ENCODE measurements around the gene APOL5. TPM values are rescaled to one million over a fixed set of nuclear protein-coding genes. Genes with fewer than 3 reads are reported as not detected.

Gene APOL5
- total RNA-seq, 1 donor from 2014 or later: not detected

GRCh38 chr22:35732116-35732515 lies 14.4 kb downstream of the APOL5 start:
- TF ChIP-seq CTCF (IDR thresholded peaks at IDR 0.05; ENCODE audit: unreplicated experiment): no peak
- H3K4me1 Mint-ChIP-seq: no peaks in the 10 kb centered on the region
- H3K27me3 Mint-ChIP-seq (ENCODE audit: low read depth): peaks cover 13% of the 10 kb centered on the region
- no peak overlapping the region for H3K4me3 Mint-ChIP-seq
- H3K9me3 Mint-ChIP-seq: peaks cover 7% of the 10 kb centered on the region
- DNase-seq (ENCODE audit: low spot score in 2 of 2, unreplicated experiment in 2 of 2): no peak
- no peak overlapping the region for H3K27ac Mint-ChIP-seq
- peaks cover 16% of the 10 kb centered on the region for H3K36me3 Mint-ChIP-seq

DNA sequence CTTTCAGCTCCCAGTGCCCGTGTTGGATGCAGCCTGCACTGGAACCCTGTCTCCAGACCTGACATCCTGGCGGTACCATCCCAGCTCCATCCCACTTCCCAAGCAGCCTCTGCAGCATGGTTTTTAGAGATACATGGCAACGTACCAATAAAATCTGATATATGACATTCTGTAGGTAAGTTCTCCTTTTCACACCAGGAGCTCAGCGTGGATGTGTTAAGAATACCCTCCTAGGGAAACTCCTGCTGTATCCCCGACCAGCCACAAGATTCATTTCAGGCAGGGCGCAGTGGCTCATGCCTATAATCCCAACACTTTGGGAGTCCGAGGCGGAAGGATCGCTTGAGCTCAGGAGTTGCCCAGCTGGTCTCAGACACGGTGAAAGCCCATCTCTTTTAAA lies 15.4 kb downstream of the APOL5 start:
- DNase-seq (ENCODE audit: low spot score in 2 of 2, unreplicated experiment in 2 of 2): no peak

GRCh38 chr22:35733791-35734516 lies 16.3 kb downstream of the APOL5 start:
- H3K4me1 Mint-ChIP-seq: no peaks in the 10 kb centered on the region
- DNase-seq (ENCODE audit: low spot score in 2 of 2, unreplicated experiment in 2 of 2): no peak
- peaks cover 30% of the 10 kb centered on the region for H3K36me3 Mint-ChIP-seq
- H3K4me3 Mint-ChIP-seq: no peak overlapping the region
- H3K9me3 Mint-ChIP-seq: peaks cover 7% of the 10 kb centered on the region
- peaks cover 9% of the 10 kb centered on the region for H3K27me3 Mint-ChIP-seq (ENCODE audit: low read depth)
- H3K27ac Mint-ChIP-seq: no peak overlapping the region
- TF ChIP-seq CTCF (IDR thresholded peaks at IDR 0.05; ENCODE audit: unreplicated experiment): no peak

More for the DNA sequence above, 15.4 kb downstream of the APOL5 start:
- TF ChIP-seq CTCF (IDR thresholded peaks at IDR 0.05; ENCODE audit: unreplicated experiment): no peak
- peaks cover 7% of the 10 kb centered on the region for H3K9me3 Mint-ChIP-seq
- no peak overlapping the region for H3K27ac Mint-ChIP-seq
- H3K4me3 Mint-ChIP-seq: no peak overlapping the region
- no peaks in the 10 kb centered on the region for H3K4me1 Mint-ChIP-seq
- peaks cover 9% of the 10 kb centered on the region for H3K27me3 Mint-ChIP-seq (ENCODE audit: low read depth)
- peaks cover 22% of the 10 kb centered on the region for H3K36me3 Mint-ChIP-seq

DNA sequence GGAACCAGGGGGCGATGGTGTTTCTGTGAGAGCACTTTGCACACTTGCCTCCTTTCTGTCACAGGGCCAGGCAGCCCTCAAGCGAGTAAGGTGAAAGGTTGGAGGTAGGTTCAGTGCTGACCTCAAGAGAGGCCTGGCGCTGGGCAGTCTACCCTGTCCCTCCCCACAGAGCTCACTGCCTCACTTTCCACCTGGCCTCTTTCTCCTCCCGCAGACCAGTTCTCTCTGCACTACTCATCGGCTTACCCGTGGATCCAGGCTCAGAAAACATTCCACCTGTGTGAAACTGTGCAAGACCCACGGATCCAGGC lies 16.8 kb downstream of the APOL5 start:
- H3K4me3 Mint-ChIP-seq: no peak overlapping the region
- no peak overlapping the region for H3K27ac Mint-ChIP-seq
- H3K4me1 Mint-ChIP-seq: no peaks in the 10 kb centered on the region
- peaks cover 9% of the 10 kb centered on the region for H3K27me3 Mint-ChIP-seq (ENCODE audit: low read depth)
- H3K9me3 Mint-ChIP-seq: peaks cover 7% of the 10 kb centered on the region
- TF ChIP-seq CTCF (IDR thresholded peaks at IDR 0.05; ENCODE audit: unreplicated experiment): no peak
- H3K36me3 Mint-ChIP-seq: peaks cover 31% of the 10 kb centered on the region
- no peak for DNase-seq (ENCODE audit: low spot score in 2 of 2, unreplicated experiment in 2 of 2)

DNA sequence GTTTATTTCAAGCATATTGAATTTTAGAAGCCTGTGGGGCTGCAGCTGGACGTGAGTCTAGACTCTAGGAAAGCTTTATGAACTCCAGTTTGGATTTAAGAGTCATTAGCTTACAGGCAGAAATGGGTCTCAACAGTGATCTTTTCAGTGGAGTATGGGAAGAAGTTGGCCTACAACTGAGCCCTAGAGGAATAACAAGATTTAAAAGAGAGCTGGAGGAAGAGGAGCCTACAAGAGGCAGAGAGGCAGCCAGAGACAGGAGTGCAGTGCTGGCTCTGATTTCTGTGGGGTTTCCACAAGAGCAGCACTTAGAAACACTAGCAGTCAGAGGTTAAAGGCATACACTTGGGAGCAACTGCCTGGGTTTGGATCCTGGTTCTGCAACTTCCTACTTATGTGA lies 17.9 kb downstream of the APOL5 start:
- peaks cover 9% of the 10 kb centered on the region for H3K27me3 Mint-ChIP-seq (ENCODE audit: low read depth)
- peaks cover 35% of the 10 kb centered on the region for H3K36me3 Mint-ChIP-seq
- peak overlapping the region; percentile 22 for H3K27ac Mint-ChIP-seq
- peaks cover under 1% of the 10 kb centered on the region for H3K4me1 Mint-ChIP-seq
- no peak overlapping the region for H3K4me3 Mint-ChIP-seq
- no peak for TF ChIP-seq CTCF (IDR thresholded peaks at IDR 0.05; ENCODE audit: unreplicated experiment)
- peaks cover 7% of the 10 kb centered on the region for H3K9me3 Mint-ChIP-seq
- DNase-seq (ENCODE audit: low spot score in 2 of 2, unreplicated experiment in 2 of 2): no peak
